ENCODE results near the gene CINP.
A peak's percentile ranks its signal among the peaks of the same experiment; 100 is the strongest.
"Not testable (repeated sequence)": the region's sequence is repeated elsewhere in the genome, so short reads cannot be mapped to it uniquely, and the experiment has no call there.

CINP gene

DNA sequence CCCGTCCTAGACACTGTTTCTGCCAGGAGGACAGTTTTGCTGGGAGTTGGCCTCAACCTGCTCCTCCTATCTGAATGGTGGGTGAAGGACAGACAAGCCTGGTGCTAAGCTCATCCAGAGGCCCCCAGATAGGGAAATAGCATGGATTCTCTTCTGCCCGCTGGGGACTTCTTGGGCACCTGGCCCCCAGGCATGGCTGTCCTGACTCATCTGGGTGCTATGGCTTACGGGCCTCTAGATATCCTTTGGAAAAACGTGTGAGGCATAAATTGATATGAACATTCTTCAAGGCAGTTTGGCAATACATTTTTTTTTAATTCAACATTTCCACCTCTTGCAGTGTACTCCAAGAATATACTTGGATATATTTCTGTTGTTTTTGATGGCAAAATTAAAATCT is 8.7 kb upstream of the CINP start:
- Mint-ChIP-seq H3K9me3 (no peaks in the 10 kb centered on the region), H3K27me3 (no peaks in the 10 kb centered on the region)

DNA sequence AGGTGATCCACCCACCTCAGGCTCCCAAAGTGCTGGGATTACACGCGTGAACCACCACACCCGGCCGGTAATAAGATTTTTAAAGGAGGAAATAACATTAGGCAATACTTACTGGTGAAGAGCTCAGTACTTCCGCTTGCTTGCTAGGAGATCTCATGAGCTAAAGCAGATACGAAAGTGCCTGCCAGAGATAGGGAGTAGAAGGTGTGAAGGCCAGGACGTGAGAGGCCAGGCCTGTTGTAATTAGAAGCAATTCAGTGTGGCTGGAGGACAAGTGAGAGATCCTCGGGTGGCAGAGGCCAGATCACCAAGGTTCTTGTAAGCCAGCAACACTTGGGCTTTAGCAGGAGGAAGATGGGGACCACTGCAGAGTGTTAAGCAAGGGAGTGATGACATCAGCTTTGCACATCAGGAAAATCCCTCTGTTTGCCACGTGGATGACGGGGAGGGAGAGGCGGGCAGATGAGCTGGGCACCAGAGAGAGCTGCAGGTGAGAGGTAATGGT is 7.7 kb upstream of the CINP start:
- Mint-ChIP-seq H3K27ac (no peak overlapping the region), H3K4me1 (ENCODE audit: low read depth) (peaks cover 45% of the 10 kb centered on the region), H3K36me3 (ENCODE audit: low read depth) (peaks cover 6% of the 10 kb centered on the region), H3K9me3 (no peaks in the 10 kb centered on the region), H3K27me3 (no peaks in the 10 kb centered on the region), H3K4me3 (no peak overlapping the region)

More for the DNA sequence above, 8.7 kb upstream of the CINP start:
- Mint-ChIP-seq H3K36me3 (ENCODE audit: low read depth) (peaks cover 6% of the 10 kb centered on the region), H3K4me3 (no peak overlapping the region), H3K4me1 (ENCODE audit: low read depth) (peaks cover 47% of the 10 kb centered on the region), H3K27ac (no peak overlapping the region)

DNA sequence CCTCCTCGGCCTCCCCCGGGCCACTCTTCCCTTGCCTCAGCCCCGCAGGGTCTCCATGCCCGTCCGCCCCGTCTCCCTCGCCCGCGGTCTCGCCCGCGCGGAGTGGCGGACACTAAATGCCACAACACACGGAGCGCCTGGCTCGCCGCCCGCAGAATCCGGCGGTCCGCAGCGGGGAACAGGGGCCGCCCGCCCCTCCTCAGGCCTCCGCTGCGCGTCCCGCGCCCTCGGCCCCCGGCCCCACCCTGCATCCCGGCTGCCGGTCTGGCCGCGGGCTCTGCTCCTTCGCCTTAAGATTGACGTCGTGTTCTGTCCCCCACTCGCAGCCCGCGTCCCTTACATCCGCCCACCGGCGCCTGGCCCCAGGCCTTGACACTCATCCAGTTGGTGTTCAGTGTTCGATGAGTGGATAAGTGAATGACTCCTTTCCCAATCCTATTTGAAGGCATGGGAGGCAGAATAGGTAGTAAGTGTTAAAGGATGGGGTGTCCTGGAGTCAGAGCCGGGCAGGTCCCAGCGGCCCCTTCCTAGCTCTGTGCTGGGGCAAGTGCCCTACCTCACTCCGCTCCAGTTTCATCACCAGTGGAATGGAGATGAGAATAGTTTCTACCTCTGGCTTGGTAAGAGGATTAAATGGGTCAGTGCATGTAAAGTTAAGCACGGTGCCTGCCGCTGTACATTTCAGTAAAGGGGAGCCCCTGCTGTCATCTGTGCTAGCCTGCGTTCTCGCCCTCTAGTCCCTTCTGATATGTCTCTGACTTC is 673 bp upstream of the CINP start:
- no peak overlapping the region for H3K4me3 Mint-ChIP-seq
- H3K9me3 Mint-ChIP-seq, result no peaks in the 10 kb centered on the region
- H3K27ac Mint-ChIP-seq, result peak overlapping the region; percentile 86

DNA sequence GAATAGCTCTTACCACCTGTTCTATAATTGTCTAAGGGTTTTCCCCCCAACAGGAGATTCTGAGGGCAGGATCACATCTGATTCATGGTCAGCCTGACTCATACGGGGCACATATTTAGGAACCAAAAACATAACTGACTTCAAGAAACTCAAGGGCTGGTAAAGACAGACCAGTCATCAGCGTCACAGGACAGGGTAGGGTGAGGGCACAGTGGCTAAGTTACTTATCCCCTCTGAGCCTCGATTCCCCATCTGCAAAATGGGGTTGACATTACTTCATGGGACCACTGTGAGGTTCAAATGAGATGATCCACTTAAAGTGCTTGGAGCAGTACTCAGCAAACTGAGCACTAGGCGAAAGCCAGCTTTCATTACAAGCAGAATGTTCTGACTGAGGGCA is 606 bp downstream of the CINP start:
- Mint-ChIP-seq H3K27me3 (no peaks in the 10 kb centered on the region), H3K9me3 (no peaks in the 10 kb centered on the region), H3K36me3 (ENCODE audit: low read depth) (peaks cover 29% of the 10 kb centered on the region)

More for the DNA sequence above, 673 bp upstream of the CINP start:
- Mint-ChIP-seq H3K27me3 (no peaks in the 10 kb centered on the region), H3K36me3 (ENCODE audit: low read depth) (peaks cover 18% of the 10 kb centered on the region), H3K4me1 (ENCODE audit: low read depth) (peaks cover 43% of the 10 kb centered on the region)

DNA sequence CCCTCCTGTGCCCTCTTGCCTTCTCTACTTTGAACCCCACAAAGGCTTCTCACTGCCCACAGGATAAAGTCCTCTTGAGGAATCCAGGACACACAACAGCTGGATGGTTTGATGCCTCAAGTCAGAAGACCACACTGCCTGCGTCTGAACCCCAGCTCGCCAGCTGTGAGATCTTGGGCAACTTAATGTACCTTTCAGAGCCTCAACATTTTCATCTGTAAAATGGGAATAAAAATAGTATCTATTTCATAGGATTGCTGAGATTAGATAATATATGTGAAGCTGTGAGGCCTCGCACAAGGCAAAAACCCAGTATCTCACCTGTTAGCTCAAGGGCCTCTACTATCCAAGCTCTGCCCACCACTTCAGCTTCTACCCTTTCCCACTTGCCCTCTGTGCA is 2.3 kb downstream of the CINP start:
- peaks cover 26% of the 10 kb centered on the region for H3K4me1 Mint-ChIP-seq (ENCODE audit: low read depth)
- H3K36me3 Mint-ChIP-seq (ENCODE audit: low read depth), result peaks cover 45% of the 10 kb centered on the region
- H3K4me3 Mint-ChIP-seq, result peak overlapping the region; percentile 75
- no peaks in the 10 kb centered on the region for H3K9me3 Mint-ChIP-seq
- H3K27ac Mint-ChIP-seq, result no peak overlapping the region
- no peaks in the 10 kb centered on the region for H3K27me3 Mint-ChIP-seq

More for the DNA sequence above, 606 bp downstream of the CINP start:
- Mint-ChIP-seq H3K4me3 (peak overlapping the region; percentile 93), H3K4me1 (ENCODE audit: low read depth) (peaks cover 30% of the 10 kb centered on the region), H3K27ac (peak overlapping the region; percentile 98)

DNA sequence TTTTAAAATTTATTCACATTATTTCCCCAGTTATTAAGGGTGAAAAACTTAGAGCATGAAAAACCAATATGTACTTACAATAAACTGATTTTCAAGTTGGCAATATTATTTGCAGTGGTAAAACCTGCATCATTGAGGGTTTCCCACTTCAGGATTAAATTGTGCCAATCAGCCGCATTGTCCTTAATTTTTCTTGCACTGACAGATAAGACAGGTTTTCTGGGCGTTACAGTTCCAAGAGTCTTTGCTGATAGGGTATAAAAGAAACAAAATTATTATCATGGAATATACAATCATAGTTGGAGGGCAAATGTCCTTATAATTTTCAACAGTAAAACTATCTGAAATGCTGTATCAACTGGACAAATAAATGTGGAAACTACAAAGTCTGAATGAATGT is 3.3 kb downstream of the CINP start:
- H3K36me3 Mint-ChIP-seq (ENCODE audit: low read depth), result peaks cover 54% of the 10 kb centered on the region
- no peaks in the 10 kb centered on the region for H3K9me3 Mint-ChIP-seq
- H3K4me3 Mint-ChIP-seq, result no peak overlapping the region
- peaks cover 26% of the 10 kb centered on the region for H3K4me1 Mint-ChIP-seq (ENCODE audit: low read depth)
- H3K27ac Mint-ChIP-seq, result no peak overlapping the region
- no peaks in the 10 kb centered on the region for H3K27me3 Mint-ChIP-seq

DNA sequence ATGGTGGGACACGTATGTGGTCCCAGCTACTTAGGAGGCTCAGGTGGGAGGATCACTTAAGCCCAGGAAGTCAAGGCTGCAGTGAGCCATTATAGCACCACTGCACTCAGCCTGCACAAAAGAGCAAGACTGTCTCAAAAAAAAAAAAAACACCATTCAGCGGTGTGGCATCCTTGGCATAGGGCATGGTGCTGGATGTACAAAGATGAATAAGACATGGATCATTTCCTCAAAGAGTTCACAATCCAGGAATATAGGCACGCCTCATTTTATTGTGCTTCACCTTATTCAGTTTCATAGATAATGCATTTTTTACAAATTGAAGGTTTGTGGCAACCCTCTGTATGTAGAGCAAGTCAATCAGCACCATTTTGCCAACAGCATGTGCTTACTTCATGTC is 6.4 kb downstream of the CINP start:
- no peak overlapping the region for H3K27ac Mint-ChIP-seq
- H3K9me3 Mint-ChIP-seq, result no peaks in the 10 kb centered on the region
- no peak overlapping the region for H3K4me3 Mint-ChIP-seq
- no peaks in the 10 kb centered on the region for H3K27me3 Mint-ChIP-seq
- peaks cover 26% of the 10 kb centered on the region for H3K4me1 Mint-ChIP-seq (ENCODE audit: low read depth)
- H3K36me3 Mint-ChIP-seq (ENCODE audit: low read depth), result peaks cover 74% of the 10 kb centered on the region

DNA sequence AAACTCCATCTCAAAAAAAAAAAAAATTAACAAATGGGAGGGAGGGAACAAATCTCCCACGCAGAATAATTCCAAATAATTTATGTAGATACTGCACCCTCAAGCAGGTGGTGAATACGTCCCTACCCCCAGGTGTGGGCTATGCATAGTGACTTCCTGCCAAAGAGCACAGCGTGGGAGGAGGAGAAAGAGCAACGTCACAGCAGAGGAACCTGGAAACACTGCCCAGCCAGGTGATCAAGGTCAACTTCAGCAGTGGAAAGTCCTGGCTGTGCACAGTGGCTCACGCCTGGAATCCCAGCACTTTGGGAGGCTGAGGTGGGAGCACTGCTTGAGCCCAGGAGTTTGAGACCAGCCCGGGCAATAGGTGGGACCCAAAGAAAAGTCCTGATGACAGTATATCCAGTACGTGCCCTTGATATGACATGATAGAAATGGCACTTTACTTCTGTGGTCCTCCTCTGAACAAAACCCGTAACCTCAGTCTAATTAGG is 9.5 kb downstream of the CINP start:
- H3K27me3 Mint-ChIP-seq, result no peaks in the 10 kb centered on the region
- H3K27ac Mint-ChIP-seq, result peak overlapping the region; percentile 36
- no peaks in the 10 kb centered on the region for H3K9me3 Mint-ChIP-seq
- H3K4me3 Mint-ChIP-seq, result no peak overlapping the region
- H3K36me3 Mint-ChIP-seq (ENCODE audit: low read depth), result peaks cover 72% of the 10 kb centered on the region
- peaks cover 10% of the 10 kb centered on the region for H3K4me1 Mint-ChIP-seq (ENCODE audit: low read depth)

DNA sequence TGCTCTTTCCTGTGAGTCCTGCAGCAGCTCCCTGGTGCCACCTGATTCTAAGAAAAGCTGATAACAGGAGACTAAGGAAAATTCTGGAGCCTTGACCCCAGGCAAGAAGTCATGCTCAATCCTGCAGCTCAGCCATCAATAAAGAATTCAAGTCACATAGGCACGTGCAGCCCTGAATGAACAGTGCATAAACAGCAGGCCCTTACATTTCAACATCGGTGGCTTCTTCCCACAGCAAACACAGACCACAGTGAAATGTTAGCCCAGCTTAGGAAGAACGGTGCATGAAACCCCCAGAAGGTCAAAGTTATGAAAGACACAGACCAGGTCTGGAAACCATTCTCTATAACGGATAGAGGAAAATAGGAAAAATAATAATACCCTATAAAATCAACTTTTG is 10.5 kb downstream of the CINP start:
- peaks cover 10% of the 10 kb centered on the region for H3K4me1 Mint-ChIP-seq (ENCODE audit: low read depth)
- no peaks in the 10 kb centered on the region for H3K9me3 Mint-ChIP-seq
- peaks cover 72% of the 10 kb centered on the region for H3K36me3 Mint-ChIP-seq (ENCODE audit: low read depth)
- no peaks in the 10 kb centered on the region for H3K27me3 Mint-ChIP-seq
- no peak overlapping the region for H3K4me3 Mint-ChIP-seq
- no peak overlapping the region for H3K27ac Mint-ChIP-seq

DNA sequence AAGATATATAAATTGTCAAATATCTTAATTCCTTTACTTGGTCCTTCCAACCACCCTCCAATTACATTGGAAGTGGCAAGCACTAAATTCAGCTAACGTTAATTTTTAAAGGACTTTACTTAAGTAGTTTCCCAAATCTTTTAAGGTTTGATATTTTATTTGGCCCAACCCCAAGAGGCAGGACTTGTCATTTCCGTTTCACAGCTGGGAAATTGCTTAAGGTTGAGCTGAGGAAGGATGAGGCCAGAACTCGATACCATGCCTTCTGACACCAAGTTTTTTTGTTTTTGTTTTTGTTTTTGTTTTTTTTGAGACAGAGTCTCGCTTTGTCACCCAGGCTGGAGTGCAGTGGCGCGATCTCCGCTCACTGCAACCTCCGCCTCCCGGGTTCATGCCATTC is 11.1 kb downstream of the CINP start:
- not testable (repeated sequence) for H3K9me3 Mint-ChIP-seq, H3K27me3 Mint-ChIP-seq, H3K27ac Mint-ChIP-seq, H3K4me3 Mint-ChIP-seq
- Mint-ChIP-seq H3K36me3 (ENCODE audit: low read depth) (peaks cover 73% of the 10 kb centered on the region), H3K4me1 (ENCODE audit: low read depth) (peaks cover 10% of the 10 kb centered on the region)

DNA sequence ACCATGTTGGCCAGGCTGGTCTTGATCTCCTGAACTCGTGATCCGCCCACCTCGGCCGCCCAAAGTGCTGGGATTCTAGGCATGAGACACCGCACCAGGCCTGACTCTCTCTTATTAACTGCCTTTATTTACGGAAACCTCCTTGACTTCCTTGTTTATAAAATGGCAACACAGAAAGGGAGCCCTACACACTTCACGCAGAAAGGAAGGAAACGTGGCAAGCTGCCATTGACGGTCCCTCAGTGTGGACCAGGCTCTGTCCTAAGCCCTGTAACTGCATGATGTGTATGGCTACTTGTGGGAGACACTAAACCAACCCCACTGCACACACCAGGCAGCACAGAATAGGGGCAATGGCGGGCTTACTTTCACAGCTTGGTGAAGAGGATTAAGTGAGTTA is 11.7 kb downstream of the CINP start:
- H3K9me3 Mint-ChIP-seq, result no peaks in the 10 kb centered on the region
- no peaks in the 10 kb centered on the region for H3K27me3 Mint-ChIP-seq
- H3K36me3 Mint-ChIP-seq (ENCODE audit: low read depth), result peaks cover 67% of the 10 kb centered on the region
- H3K4me1 Mint-ChIP-seq (ENCODE audit: low read depth), result peaks cover 10% of the 10 kb centered on the region
- no peak overlapping the region for H3K4me3 Mint-ChIP-seq
- H3K27ac Mint-ChIP-seq, result no peak overlapping the region

DNA sequence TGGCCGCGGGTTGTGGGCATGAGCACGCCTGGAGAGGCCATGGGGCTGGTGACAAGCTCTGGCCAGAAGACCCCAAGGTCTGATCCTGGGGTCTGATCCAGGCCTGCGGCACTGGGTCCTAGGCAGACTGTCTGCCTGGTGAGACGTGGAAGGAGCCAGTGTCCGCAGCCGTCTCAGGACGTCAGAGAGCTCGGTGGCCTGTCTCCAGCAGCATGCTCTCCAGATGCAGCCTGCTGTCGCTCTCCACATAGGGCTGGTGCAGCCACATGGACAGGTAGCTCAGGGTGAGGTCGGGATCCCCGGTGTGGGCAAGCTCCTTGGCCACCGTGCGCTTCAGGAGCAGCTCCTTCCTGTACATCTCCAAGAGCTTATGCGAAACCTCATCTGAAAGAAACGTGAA is 14.3 kb downstream of the CINP start:
- no peak overlapping the region for H3K27ac Mint-ChIP-seq
- H3K36me3 Mint-ChIP-seq (ENCODE audit: low read depth), result peaks cover 58% of the 10 kb centered on the region

DNA sequence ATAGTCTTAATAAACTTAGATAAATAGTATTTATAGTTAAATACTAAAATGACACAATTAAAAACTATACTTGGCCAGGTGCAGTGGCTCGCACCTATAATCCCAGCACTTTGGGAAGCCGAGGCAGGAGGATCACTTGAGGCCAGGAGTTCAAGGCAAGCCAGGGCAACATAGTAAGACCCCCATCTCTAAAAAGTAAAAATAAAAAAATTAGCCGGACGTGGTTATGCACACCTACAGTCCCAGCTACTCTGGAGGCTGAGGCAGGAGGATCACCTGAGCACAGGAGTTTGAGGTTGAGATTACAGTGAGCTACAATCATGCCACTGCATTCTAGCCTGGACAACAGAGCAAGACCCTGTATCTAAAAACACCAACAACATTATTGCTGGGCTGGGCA is 16.0 kb downstream of the CINP start:
- Mint-ChIP-seq H3K9me3 (no peaks in the 10 kb centered on the region), H3K27ac (no peak overlapping the region), H3K4me1 (ENCODE audit: low read depth) (no peaks in the 10 kb centered on the region), H3K36me3 (ENCODE audit: low read depth) (peaks cover 55% of the 10 kb centered on the region), H3K4me3 (no peak overlapping the region), H3K27me3 (no peaks in the 10 kb centered on the region)

More for the DNA sequence above, 14.3 kb downstream of the CINP start:
- no peak overlapping the region for H3K4me3 Mint-ChIP-seq
- H3K9me3 Mint-ChIP-seq, result no peaks in the 10 kb centered on the region
- no peaks in the 10 kb centered on the region for H3K27me3 Mint-ChIP-seq
- H3K4me1 Mint-ChIP-seq (ENCODE audit: low read depth), result peaks cover 8% of the 10 kb centered on the region

DNA sequence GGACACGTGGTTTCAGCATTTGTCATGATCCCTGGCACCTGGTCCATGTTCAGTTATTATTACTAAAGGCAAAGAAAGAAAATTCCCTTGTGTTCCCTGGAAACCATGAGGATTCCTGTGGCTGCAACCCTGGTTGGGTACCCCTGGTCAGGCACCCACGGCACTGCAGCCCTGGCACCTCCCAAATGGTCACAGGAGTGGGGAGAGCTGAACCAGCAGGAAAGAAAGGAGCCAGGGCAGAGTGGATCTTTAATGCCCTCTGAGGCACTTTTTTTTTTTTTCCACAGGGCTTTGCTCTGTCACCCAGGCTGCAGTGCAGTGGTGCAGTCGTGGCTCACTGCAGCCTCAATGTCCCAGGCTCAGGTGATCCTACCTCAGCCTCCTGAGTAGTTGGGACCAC is 17.5 kb downstream of the CINP start:
- H3K9me3 Mint-ChIP-seq, result no peaks in the 10 kb centered on the region
- no peaks in the 10 kb centered on the region for H3K27me3 Mint-ChIP-seq
- no peak overlapping the region for H3K4me3 Mint-ChIP-seq
- H3K27ac Mint-ChIP-seq, result peak overlapping the region; percentile 70
- no peaks in the 10 kb centered on the region for H3K4me1 Mint-ChIP-seq (ENCODE audit: low read depth)
- H3K36me3 Mint-ChIP-seq (ENCODE audit: low read depth), result peaks cover 61% of the 10 kb centered on the region

DNA sequence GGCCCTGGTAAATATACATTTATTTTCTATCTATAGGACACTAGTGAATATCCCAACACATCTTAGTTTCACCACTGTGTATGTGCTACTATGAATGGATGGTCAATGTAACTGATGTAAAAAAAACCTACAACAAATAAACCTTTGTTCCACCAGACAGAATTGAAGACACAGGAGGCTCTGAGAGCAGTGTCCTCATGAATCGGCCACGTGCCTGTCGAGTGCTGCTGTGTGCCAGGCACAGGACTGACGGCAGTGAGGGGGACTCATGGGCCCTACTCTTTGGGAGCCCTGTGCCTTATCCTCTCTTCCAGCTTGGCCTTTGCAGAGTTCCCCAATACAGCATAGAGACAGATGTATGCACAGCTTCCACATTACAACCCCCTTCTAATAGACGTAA is 18.2 kb downstream of the CINP start:
- H3K27ac Mint-ChIP-seq, result peak overlapping the region; percentile 16
- peaks cover 55% of the 10 kb centered on the region for H3K36me3 Mint-ChIP-seq (ENCODE audit: low read depth)
- no peaks in the 10 kb centered on the region for H3K9me3 Mint-ChIP-seq
- no peak overlapping the region for H3K4me3 Mint-ChIP-seq
- no peaks in the 10 kb centered on the region for H3K27me3 Mint-ChIP-seq
- H3K4me1 Mint-ChIP-seq (ENCODE audit: low read depth), result no peaks in the 10 kb centered on the region

DNA sequence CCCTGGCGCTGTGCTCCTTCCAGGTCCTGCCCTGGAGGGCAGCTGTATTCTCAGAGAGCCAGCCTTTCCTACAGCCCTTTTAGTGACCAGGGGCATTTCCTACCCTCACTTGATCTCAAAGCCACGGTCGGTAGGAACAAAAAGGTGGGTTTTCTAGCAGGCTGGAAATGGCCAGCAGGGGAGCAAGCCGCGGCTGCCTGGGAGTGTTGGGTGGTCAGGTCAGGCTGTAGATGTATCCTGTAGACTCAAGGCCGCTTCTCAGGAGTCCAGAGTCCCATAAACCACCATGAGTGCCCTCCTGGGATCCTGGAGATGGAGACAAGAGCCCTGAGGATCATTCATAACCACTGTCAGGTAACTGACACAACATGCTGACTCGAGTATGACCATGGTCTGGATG is 18.6 kb downstream of the CINP start:
- no peaks in the 10 kb centered on the region for H3K4me1 Mint-ChIP-seq (ENCODE audit: low read depth)
- H3K4me3 Mint-ChIP-seq, result no peak overlapping the region
- H3K9me3 Mint-ChIP-seq, result no peaks in the 10 kb centered on the region
- no peak overlapping the region for H3K27ac Mint-ChIP-seq
- H3K36me3 Mint-ChIP-seq (ENCODE audit: low read depth), result peaks cover 51% of the 10 kb centered on the region
- H3K27me3 Mint-ChIP-seq, result no peaks in the 10 kb centered on the region
